HepG2 (cell line): ENCODE data around the gene TDP2.

Experiments used
- CHCHD3 ChIP-seq: sonication (generic); formaldehyde crosslinking; IDR thresholded peaks from 2 replicates; pipeline ENCODE4 v1.8.0; 2022; ENCODE audit warnings: mild to moderate bottlenecking, missing genetic modification reagents, moderate library complexity
- CTCF ChIP-seq: sonication (generic); formaldehyde crosslinking; IDR thresholded peaks from 2 replicates; pipeline ENCODE4 v1.5.0; 2020; ENCODE audit warnings: mild to moderate bottlenecking, missing genetic modification reagents, moderate library complexity
- ETV5 ChIP-seq: IDR thresholded peaks from 2 replicates; pipeline ENCODE4 v1.6.1; 2018; ENCODE audit warnings: missing biosample characterization, missing genetic modification reagents, inconsistent platforms, borderline replicate concordance
- GATA4 ChIP-seq: sonication (generic); IDR thresholded peaks from 2 replicates; pipeline ENCODE4 v1.6.1; 2016; ENCODE audit warnings: antibody characterized with exemption, low read depth, borderline replicate concordance
- KAT2B ChIP-seq: fragments of 150-350 bp; IDR thresholded peaks from 2 replicates; pipeline ENCODE4 v1.6.1; 2014; ENCODE audit warnings: low read depth, low read length, borderline replicate concordance
- NR2F2 ChIP-seq: IDR thresholded peaks from 2 replicates; pipeline ENCODE4 v1.6.1; 2012; ENCODE audit warnings: low read depth, inconsistent platforms, borderline replicate concordance
- POLR2A ChIP-seq, 2 experiments: IDR thresholded peaks; 2 replicates each; pipeline ENCODE4 v1.6.1; 2011; ENCODE audit warnings: low read depth in 2 of 2, low read length in 2 of 2, mild to moderate bottlenecking in 1 of 2, moderate library complexity in 1 of 2; ENCODE audit not compliant: insufficient read depth in 1 of 2
- RELA ChIP-seq: sonication (generic); formaldehyde crosslinking; IDR thresholded peaks from 2 replicates; pipeline ENCODE4 v1.4.0; 2020; ENCODE audit warnings: missing genetic modification reagents
- SNAPC5 ChIP-seq: sonication (generic); formaldehyde crosslinking; IDR thresholded peaks from 2 replicates; pipeline ENCODE4 v1.8.1; 2023; ENCODE audit warnings: mild to moderate bottlenecking, missing genetic modification reagents, borderline replicate concordance
- TP53 ChIP-seq: sonication (generic); formaldehyde crosslinking; conservative IDR thresholded peaks from 2 replicates; pipeline ENCODE4 v1.4.0; 2020; ENCODE audit warnings: missing genetic modification reagents
- TRAFD1 ChIP-seq: sonication (generic); formaldehyde crosslinking; IDR thresholded peaks from 2 replicates; pipeline ENCODE4 v1.5.1; 2020; ENCODE audit warnings: missing genetic modification reagents, mild to moderate bottlenecking, borderline replicate concordance
- ZFP1 ChIP-seq: IDR thresholded peaks from 2 replicates; pipeline ENCODE4 v1.6.1; 2016
- ZNF687 ChIP-seq: sonication (generic); formaldehyde crosslinking; IDR thresholded peaks from 2 replicates; pipeline ENCODE4 v1.5.1; 2020; ENCODE audit warnings: mild to moderate bottlenecking, missing genetic modification reagents, moderate library complexity
- ZNF724P ChIP-seq: sonication (generic); formaldehyde crosslinking; IDR thresholded peaks from 2 replicates; pipeline ENCODE4 v1.8.0; 2022; ENCODE audit warnings: missing genetic modification reagents, borderline replicate concordance

- TF ChIP-seq TRAFD1 (CRISPR knock-in tag) (no peak), GATA4 (no peak), NR2F2 (no peak), CTCF (no peak), ZFP1 (CRISPR knock-in tag) (no peak), CHCHD3 (CRISPR knock-in tag) (no peak), RELA (CRISPR knock-in tag) (no peak), SNAPC5 (no peak), ZNF724P (no peak), ETV5 (CRISPR knock-in tag) (no peak), KAT2B (no peak), TP53 (CRISPR knock-in tag) (no peak), ZNF687 (CRISPR knock-in tag) (no peak), POLR2A (IDR thresholded peaks at IDR 0.05; ENCODE audit: insufficient read depth in 1 of 2, low read depth in 2 of 2, low read length in 2 of 2) (no peak)
Measured at GRCh38 chr6:24663189-24663588, 3.5 kb downstream of the TDP2 start.
